ENCODE results near the gene EPHB1. TPM values are rescaled to one million over a fixed set of nuclear protein-coding genes. Genes with fewer than 3 reads are reported as not detected.
"Not testable (repeated sequence)": the region's sequence is repeated elsewhere in the genome, so short reads cannot be mapped to it uniquely, and the experiment has no call there.

The EPHB1 gene
- total RNA-seq, 1 donor from 2014 or later: 1.6 TPM

- TF ChIP-seq CTCF (IDR thresholded peaks at IDR 0.05): no peak
- Histone ChIP-seq H3K27ac (no peak overlapping the region), H3K36me3 (no peaks in the 10 kb centered on the region), H3K9me3 (no peaks in the 10 kb centered on the region), H3K4me1 (no peaks in the 10 kb centered on the region), H3K4me3 (no peak overlapping the region), H3K27me3 (no peaks in the 10 kb centered on the region)
- intact Hi-C loops (cut with DNase I): no loop called here
- ATAC-seq (no peak), DNase-seq (no peak)
These were observed 305.3 kb downstream of the EPHB1 start for GRCh38 chr3:135100366-135100765.

GRCh38 chr3:135103917-135104316 lies 308.9 kb downstream of the EPHB1 start:
- Histone ChIP-seq H3K4me1 (no peaks in the 10 kb centered on the region), H3K36me3 (no peaks in the 10 kb centered on the region), H3K9me3 (no peaks in the 10 kb centered on the region), H3K27me3 (no peaks in the 10 kb centered on the region), H3K4me3 (no peak overlapping the region), H3K27ac (no peak overlapping the region)
- ATAC-seq (no peak), DNase-seq (no peak)
- intact Hi-C loops (cut with DNase I): no loop called here
- no peak for TF ChIP-seq CTCF (IDR thresholded peaks at IDR 0.05)

- no peak for DNase-seq
- intact Hi-C loops (cut with DNase I): no loop called here
These were observed 311.4 kb downstream of the EPHB1 start for GRCh38 chr3:135106445-135106844.

GRCh38 chr3:135107043-135107442 lies 312.0 kb downstream of the EPHB1 start:
- Histone ChIP-seq H3K27ac (no peak overlapping the region), H3K4me1 (no peaks in the 10 kb centered on the region), H3K27me3 (no peaks in the 10 kb centered on the region), H3K4me3 (no peak overlapping the region), H3K9me3 (no peaks in the 10 kb centered on the region), H3K36me3 (no peaks in the 10 kb centered on the region)
- intact Hi-C loops (cut with DNase I): no loop called here
- TF ChIP-seq CTCF (IDR thresholded peaks at IDR 0.05): no peak
- ATAC-seq (no peak), DNase-seq (no peak)

More at GRCh38 chr3:135106445-135106844, 311.4 kb downstream of the EPHB1 start:
- Histone ChIP-seq H3K9me3 (no peaks in the 10 kb centered on the region), H3K4me3 (no peak overlapping the region), H3K27me3 (no peaks in the 10 kb centered on the region), H3K27ac (no peak overlapping the region), H3K4me1 (no peaks in the 10 kb centered on the region), H3K36me3 (no peaks in the 10 kb centered on the region)
- ATAC-seq: peak; percentile 25
- TF ChIP-seq CTCF (IDR thresholded peaks at IDR 0.05): no peak

- H3K4me1 ChIP-seq: no peaks in the 10 kb centered on the region
These were observed 314.6 kb downstream of the EPHB1 start for GRCh38 chr3:135109681-135110080.

GRCh38 chr3:135114551-135114950 lies 319.5 kb downstream of the EPHB1 start:
- H3K4me3 ChIP-seq; H3K36me3 ChIP-seq; H3K9me3 ChIP-seq; DNase-seq; H3K4me1 ChIP-seq; ATAC-seq; intact Hi-C loops (cut with DNase I); H3K27me3 ChIP-seq; H3K27ac ChIP-seq: not testable (repeated sequence)

More at GRCh38 chr3:135109681-135110080, 314.6 kb downstream of the EPHB1 start:
- DNase-seq (no peak), ATAC-seq (no peak)
- H3K27ac ChIP-seq: no peak overlapping the region
- H3K27me3 ChIP-seq: no peaks in the 10 kb centered on the region
- H3K36me3 ChIP-seq: no peaks in the 10 kb centered on the region
- H3K9me3 ChIP-seq: no peaks in the 10 kb centered on the region
- H3K4me3 ChIP-seq: no peak overlapping the region
- intact Hi-C loops (cut with DNase I): no loop called here
- no peak for TF ChIP-seq CTCF (IDR thresholded peaks at IDR 0.05)

Measured in upper lobe of right lung (tissue), 1 donor.